A549 (cell line): ENCODE results near the gene CNTN5. TPM values are rescaled to one million over a fixed set of nuclear protein-coding genes. Genes with fewer than 3 reads are reported as not detected.

Source experiments
- ATAC-seq, 2 experiments: fragments of 200-7000 bp in 1 of 2; fragments of >200 bp in 1 of 2; cut with Nextera tagmentation in 1 of 2; cut with Tn5 transposase in 1 of 2; 3 replicates each; pipeline versions ENCODE4 v1.8.0 to v1.9.1; 2018 to 2020; ENCODE audit warnings: mild to moderate bottlenecking in 1 of 2, moderate library complexity in 1 of 2
- CTCF ChIA-PET: fragments of 300-600 bp; sonication (Branson Sonifier 250); formaldehyde crosslinking; extraction: SDS; loops from one replicate; lab custom pipeline; 2021; ENCODE audit warnings: antibody characterized with exemption, inconsistent platforms; lab: Yijun Ruan, JAX
- POLR2A ChIA-PET: fragments of 350-600 bp; formaldehyde crosslinking; extraction: SDS; loops from one replicate; lab custom pipeline; 2021; ENCODE audit warnings: antibody characterized with exemption, inconsistent platforms; lab: Yijun Ruan, JAX
- DNase-seq, 2 experiments: peaks; one replicate each; pipeline versions ENCODE4 v3.0.0 to v3.0.0-alpha.2; 2011 to 2016; ENCODE audit warnings: low read depth in 1 of 2, low spot score in 1 of 2
- FAIRE-seq: peaks from 2 replicates; lab custom pipeline; 2011; peaks lifted over from hg19 to GRCh38; lab: Jason Lieb, UNC
- H3K27ac ChIP-seq, 2 experiments: fragments of >200 bp; sonication (Bioruptor Twin); formaldehyde crosslinking; 3 replicates each; pipeline ENCODE4 v1.5.1; 2016 to 2017
- H3K4me1 ChIP-seq: fragments of >200 bp; sonication (Bioruptor Twin); formaldehyde crosslinking; 3 replicates; pipeline ENCODE4 v1.6.1; 2016
- H3K4me2 ChIP-seq: fragments of >200 bp; sonication (Bioruptor Twin); formaldehyde crosslinking; 3 replicates; pipeline ENCODE4 v1.6.1; 2016
- H3K4me3 ChIP-seq: fragments of >200 bp; sonication (Bioruptor Twin); formaldehyde crosslinking; 3 replicates; pipeline ENCODE4 v1.5.1; 2016
- H3K9me3 ChIP-seq: fragments of >200 bp; sonication (Bioruptor Twin); formaldehyde crosslinking; 3 replicates; pipeline ENCODE4 v1.6.1; 2016
- BHLHE40 ChIP-seq: IDR thresholded peaks from 2 replicates; pipeline ENCODE4 v1.6.1; 2012; ENCODE audit warnings: low read depth, low read length, inconsistent platforms
- CBX2 ChIP-seq: fragments of 200-600 bp; sonication (generic); IDR thresholded peaks from 2 replicates; pipeline ENCODE4 v1.6.1; 2016; ENCODE audit warnings: low read depth, mild to moderate bottlenecking, borderline replicate concordance
- CEBPB ChIP-seq, 2 experiments: fragments of >200 bp in 1 of 2; sonication (Bioruptor Twin) in 1 of 2; formaldehyde crosslinking in 1 of 2; IDR thresholded peaks; 2 replicates each; pipeline ENCODE4 v1.6.1; 2012 to 2016
- EHMT2 ChIP-seq: fragments of 200-600 bp; sonication (generic); IDR thresholded peaks from 2 replicates; pipeline ENCODE4 v1.6.1; 2016; ENCODE audit warnings: antibody characterized with exemption, low read depth, mild to moderate bottlenecking, moderate library complexity
- ESRRA ChIP-seq: fragments of 150-350 bp; IDR thresholded peaks from 2 replicates; pipeline ENCODE4 v1.6.1; 2014; ENCODE audit warnings: mild to moderate bottlenecking, low read length, borderline replicate concordance
- HDAC2 ChIP-seq: fragments of 200-600 bp; sonication (generic); IDR thresholded peaks from 2 replicates; pipeline ENCODE4 v1.6.1; 2016
- HES2 ChIP-seq: fragments of >200 bp; sonication (Bioruptor Twin); formaldehyde crosslinking; IDR thresholded peaks from 2 replicates; pipeline ENCODE4 v1.6.1; 2016
- HEYL ChIP-seq: fragments of 250-450 bp; sonication (Bioruptor Pico); IDR thresholded peaks from 2 replicates; pipeline ENCODE4 v1.8.0; 2021; ENCODE audit warnings: mild to moderate bottlenecking, moderate library complexity
- HMGXB4 ChIP-seq: fragments of 250-450 bp; sonication (Bioruptor Pico); IDR thresholded peaks from 2 replicates; pipeline ENCODE4 v1.5.0; 2021; ENCODE audit warnings: mild to moderate bottlenecking, moderate library complexity, borderline replicate concordance
- HOXA7 ChIP-seq: fragments of 250-450 bp; sonication (Bioruptor Pico); IDR thresholded peaks from 2 replicates; pipeline ENCODE4 v1.5.0; 2020; ENCODE audit warnings: mild to moderate bottlenecking, moderate library complexity
- HOXB5 ChIP-seq: fragments of 250-450 bp; sonication (Bioruptor Pico); IDR thresholded peaks from 2 replicates; pipeline ENCODE4 v1.5.0; 2020; ENCODE audit warnings: mild to moderate bottlenecking, moderate library complexity
- JUN ChIP-seq, 2 experiments: fragments of >200 bp; sonication (Bioruptor Twin); formaldehyde crosslinking; IDR thresholded peaks; 2 replicates in 1 of 2; 3 replicates in 1 of 2; pipeline ENCODE4 v1.6.1; 2016 to 2017
- JUNB ChIP-seq: fragments of >200 bp; sonication (Bioruptor Twin); formaldehyde crosslinking; IDR thresholded peaks from 2 replicates; pipeline ENCODE4 v1.6.1; 2016
- MAFK ChIP-seq: fragments of 450-650 bp; IDR thresholded peaks from 2 replicates; pipeline ENCODE4 v1.6.1; 2014; ENCODE audit not compliant: partially characterized antibody
- MAX ChIP-seq: IDR thresholded peaks from 2 replicates; pipeline ENCODE4 v1.6.1; 2012
- NR3C1 ChIP-seq: fragments of >200 bp; sonication (Bioruptor Twin); formaldehyde crosslinking; IDR thresholded peaks from 3 replicates; pipeline ENCODE4 v1.6.1; 2017
- PHF8 ChIP-seq: fragments of 200-600 bp; sonication (generic); IDR thresholded peaks from 2 replicates; pipeline ENCODE4 v1.6.1; 2016; ENCODE audit warnings: low read depth, mild to moderate bottlenecking, antibody characterized with exemption, moderate library complexity, borderline replicate concordance
- POLR2A ChIP-seq: IDR thresholded peaks from 2 replicates; pipeline ENCODE4 v1.6.1; 2012; ENCODE audit warnings: mild to moderate bottlenecking, low read length
- POLR2AphosphoS2 ChIP-seq: conservative IDR thresholded peaks from 2 replicates; pipeline ENCODE4 v1.6.1; 2012; ENCODE audit warnings: low read length, improper control_type of control experiment, inconsistent platforms
- RFX5 ChIP-seq: fragments of 450-650 bp; IDR thresholded peaks from 2 replicates; pipeline ENCODE4 v1.7.1; 2014; ENCODE audit warnings: antibody characterized with exemption, mild to moderate bottlenecking, moderate library complexity
- TP53 ChIP-seq: fragments of 250-450 bp; sonication (Bioruptor Pico); IDR thresholded peaks from 2 replicates; pipeline ENCODE4 v1.5.0; 2021; ENCODE audit warnings: mild to moderate bottlenecking, moderate library complexity
- ZFP36 ChIP-seq: fragments of 450-650 bp; IDR thresholded peaks from 2 replicates; pipeline ENCODE4 v1.6.1; 2014; ENCODE audit warnings: borderline replicate concordance; ENCODE audit not compliant: partially characterized antibody
- WGBS: methylation state at CpG from one replicate; pipeline ENCODE4 v1.1.6; 2017; ENCODE audit errors: missing lambda C conversion rate; 5-methylcytosine and 5-hydroxymethylcytosine counted together
- polyA plus RNA-seq, 4 experiments: library from polyadenylated mRNA; depleted of rRNA in 3 of 4; stranded (reverse); fragments of >200 nt; fragmentation: RNase III in 1 of 4; extraction: RNeasy Plus Mini Kit Qiagen cat#74134 plus additional on column Dnase treatment in 1 of 4; gene quantifications; 2 replicates in 3 of 4; 3 replicates in 1 of 4; pipeline ENCODE4 v1.2.3, GENCODE V29; 2011 to 2017
- TF ChIP-seq, protein P1 (sequence below): IDR thresholded peaks from 2 replicates; pipeline ENCODE4 v1.6.1; 2012; ENCODE audit warnings: low read depth, borderline replicate concordance

The CNTN5 gene
- polyA plus RNA-seq, 2 of the 4 experiments (the other 2 are of a cell fraction): 0.08 TPM; not detected in 1

GRCh38 chr11:99446400-99446799 is 425.7 kb downstream of the CNTN5 start:
- Histone ChIP-seq H3K27ac (no peak overlapping the region), H3K9me3 (no peaks in the 10 kb centered on the region), H3K4me1 (no peaks in the 10 kb centered on the region), H3K4me3 (no peak overlapping the region), H3K4me2 (no peak overlapping the region)
- TF ChIP-seq MAFK (peak; percentile 54), HES2 (no peak), NR3C1 (no peak)
- POLR2A ChIA-PET: no interaction called here
- CTCF ChIA-PET: interaction anchor here (0.6 kb wide), 2 partner anchors 52 to 323 kb away, joined by 3 read pairs; no protein-coding TSS in a partner anchor
- DNase-seq (no peak), FAIRE-seq (no peak), ATAC-seq (no peak)
- 38% methylated on average over 1 of the region's 1 CpG for WGBS

DNA sequence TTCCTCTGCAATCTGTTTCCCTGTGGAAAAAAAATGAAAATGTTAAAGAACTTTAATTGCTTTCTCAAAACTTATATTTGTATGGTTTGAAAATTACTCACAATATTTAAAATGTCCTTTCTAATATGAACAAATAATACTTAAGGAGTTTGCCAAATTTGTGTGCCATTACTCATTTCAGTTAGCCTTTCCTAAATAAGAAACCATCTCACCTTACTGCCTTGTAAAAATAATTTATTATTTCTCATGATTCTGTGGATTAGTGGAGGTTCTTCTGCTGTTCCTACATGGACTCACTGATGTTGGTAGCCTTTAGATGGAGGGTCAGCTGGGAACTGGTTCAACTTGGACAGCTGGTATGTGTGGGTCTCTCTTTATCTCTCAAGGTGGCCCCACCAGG is 428.6 kb downstream of the CNTN5 start:
- no peak for FAIRE-seq
- Histone ChIP-seq H3K4me3 (no peak overlapping the region), H3K27ac (no peak overlapping the region), H3K4me1 (no peaks in the 10 kb centered on the region), H3K4me2 (no peak overlapping the region), H3K9me3 (no peaks in the 10 kb centered on the region)
- ChIA-PET CTCF (no interaction called here), POLR2A (no interaction called here)
- ATAC-seq: no peak
- DNase-seq: no peak
- TF ChIP-seq POLR2AphosphoS2: no peak
- no peak for TF ChIP-seq CEBPB (IDR thresholded peaks at IDR 0.05)
- no peak for TF ChIP-seq ZFP36
- no peak for TF ChIP-seq HDAC2
- no peak for TF ChIP-seq HOXB5 (CRISPR knock-in tag)
- TF ChIP-seq CBX2: no peak
- TF ChIP-seq POLR2A: no peak
- no peak for TF ChIP-seq JUNB
- no peak for TF ChIP-seq JUN (IDR thresholded peaks at IDR 0.05)
- no peak for TF ChIP-seq MAX

DNA sequence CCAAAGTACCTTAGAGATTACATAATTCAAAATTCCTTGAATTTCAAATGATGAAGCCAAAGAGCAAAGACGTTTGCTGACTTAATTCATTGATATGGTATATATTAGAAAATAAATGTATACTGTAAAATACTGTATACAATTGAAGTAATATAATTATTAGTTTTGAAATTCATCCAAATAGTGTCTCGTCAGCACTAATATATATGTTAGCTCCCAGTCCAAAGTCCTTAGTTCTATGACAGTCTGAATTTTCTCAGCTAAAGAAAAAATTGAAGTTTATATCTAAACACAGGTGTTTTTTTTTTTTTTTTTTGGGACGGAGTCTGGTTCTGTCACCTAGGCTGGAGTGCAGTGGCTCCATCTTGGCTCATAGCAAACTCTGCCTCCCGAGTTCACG is 431.3 kb downstream of the CNTN5 start:
- ATAC-seq (no peak), FAIRE-seq (no peak), DNase-seq (no peak)
- ChIA-PET POLR2A (no interaction called here), CTCF (interaction anchor here (0.6 kb wide), 1 partner anchor 1417 kb away, joined by 3 read pairs; no protein-coding TSS in a partner anchor)
- no peak overlapping the region for H3K4me2 ChIP-seq
- H3K4me3 ChIP-seq: no peak overlapping the region
- WGBS: 51% methylated on average over 4 of the region's 5 CpGs
- no peak overlapping the region for H3K27ac ChIP-seq
- no peaks in the 10 kb centered on the region for H3K4me1 ChIP-seq
- peak; percentile 46 for TF ChIP-seq MAFK
- no peak for TF ChIP-seq HEYL
- no peak for TF ChIP-seq HOXA7
- no peak for TF ChIP-seq PHF8
- H3K9me3 ChIP-seq: no peaks in the 10 kb centered on the region

DNA sequence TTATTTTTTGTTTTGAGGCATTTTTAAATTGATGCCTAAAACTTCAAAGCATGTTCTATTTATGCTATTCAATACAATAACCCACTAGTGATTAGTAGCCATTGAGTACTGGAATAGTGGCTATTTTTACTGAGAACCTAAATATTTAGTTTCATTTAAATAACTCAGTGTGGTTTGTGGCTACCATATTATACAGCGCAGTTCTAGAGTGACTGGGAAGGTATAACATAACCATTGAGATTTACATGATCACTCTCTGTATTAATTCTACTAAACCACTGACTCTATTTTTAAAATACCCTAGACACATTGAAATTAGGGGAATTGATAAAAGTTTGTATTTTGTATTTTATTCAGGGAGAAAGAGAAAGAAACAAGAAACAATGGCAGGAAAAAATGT is 441.2 kb downstream of the CNTN5 start:
- POLR2A ChIA-PET: no interaction called here
- no peak for FAIRE-seq
- DNase-seq: no peak
- no peak for ATAC-seq
- Histone ChIP-seq H3K4me1 (no peaks in the 10 kb centered on the region), H3K9me3 (no peaks in the 10 kb centered on the region), H3K4me2 (no peak overlapping the region), H3K4me3 (no peak overlapping the region), H3K27ac (no peak overlapping the region)
- 79% methylated on average over 1 of the region's 1 CpG for WGBS
- CTCF ChIA-PET: interaction anchor here (0.7 kb wide), 1 partner anchor 613 kb away, joined by 3 read pairs; no protein-coding TSS in a partner anchor
- TF ChIP-seq, protein P1, sequence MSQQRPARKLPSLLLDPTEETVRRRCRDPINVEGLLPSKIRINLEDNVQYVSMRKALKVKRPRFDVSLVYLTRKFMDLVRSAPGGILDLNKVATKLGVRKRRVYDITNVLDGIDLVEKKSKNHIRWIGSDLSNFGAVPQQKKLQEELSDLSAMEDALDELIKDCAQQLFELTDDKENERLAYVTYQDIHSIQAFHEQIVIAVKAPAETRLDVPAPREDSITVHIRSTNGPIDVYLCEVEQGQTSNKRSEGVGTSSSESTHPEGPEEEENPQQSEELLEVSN: no peak
- TF ChIP-seq POLR2A: no peak
- no peak for TF ChIP-seq RFX5
- TF ChIP-seq EHMT2: no peak
- no peak for TF ChIP-seq HES2
- no peak for TF ChIP-seq TP53
- no peak for TF ChIP-seq HMGXB4 (CRISPR knock-in tag)
- TF ChIP-seq ESRRA: no peak
- no peak for TF ChIP-seq MAX
- TF ChIP-seq HOXA7: no peak
- TF ChIP-seq BHLHE40: no peak
